MM.1S (cell line): ENCODE measurements around the gene DDR1.

ENCODE experiments used
- CTCF ChIP-seq: fragments of 300-600 bp; sonication (generic); IDR thresholded peaks from 2 replicates; pipeline ENCODE4 v1.5.1; 2016; ENCODE audit warnings: antibody characterized with exemption, low read length, mixed read lengths
- EZH2 ChIP-seq: fragments of 300-600 bp; sonication (generic); optimal IDR thresholded peaks from 2 replicates; pipeline ENCODE3; 2017; ENCODE audit warnings: low read depth, mild to moderate bottlenecking, antibody characterized with exemption, low read length, mixed read lengths

GRCh38 chr6:30897882-30898281, 13.6 kb downstream of the DDR1 start:
- no peak for TF ChIP-seq CTCF
- no peak for TF ChIP-seq EZH2
